SU-DHL-6 (cell line): Measurements from ENCODE around the gene LEMD2.

Source experiments
- H2AFZ ChIP-seq: fragments of 200-600 bp; sonication (generic); 2 replicates; pipeline ENCODE4 v1.6.1; 2014; ENCODE audit warnings: low read depth, mild to moderate bottlenecking, moderate library complexity, mixed read lengths, antibody characterized with exemption, low read length; ENCODE audit not compliant: severe bottlenecking
- H3F3A ChIP-seq: fragments of 200-600 bp; shearing (Covaris generic); 2 replicates; pipeline ENCODE4 v1.6.0; 2016; ENCODE audit warnings: antibody characterized with exemption, mild to moderate bottlenecking; ENCODE audit not compliant: insufficient read depth
- H3K27ac ChIP-seq: fragments of 200-600 bp; sonication (generic); 2 replicates; pipeline ENCODE4 v1.5.1; 2016; ENCODE audit warnings: low read depth, mild to moderate bottlenecking, low read length, moderate library complexity, mixed read lengths
- H3K27me3 ChIP-seq: fragments of 200-600 bp; sonication (generic), shearing (Covaris generic); 2 replicates; pipeline ENCODE4 v1.6.0; 2014; ENCODE audit warnings: mild to moderate bottlenecking, low read length
- H3K36me3 ChIP-seq: fragments of 200-600 bp; sonication (generic); 2 replicates; pipeline ENCODE4 v1.6.1; 2014; ENCODE audit warnings: mild to moderate bottlenecking, low read length, mixed read lengths
- H3K4me2 ChIP-seq: fragments of 300-600, 200-600 bp; shearing (Covaris generic), sonication (generic); 2 replicates; pipeline ENCODE4 v1.6.0; 2014; ENCODE audit warnings: low read length, low read depth, mild to moderate bottlenecking; ENCODE audit not compliant: poor library complexity, severe bottlenecking
- H3K4me3 ChIP-seq: fragments of 200-600 bp; sonication (generic); 2 replicates; pipeline ENCODE4 v1.5.1; 2014; ENCODE audit warnings: antibody characterized with exemption, low read length, mild to moderate bottlenecking, mixed read lengths; ENCODE audit not compliant: insufficient read depth, poor library complexity, severe bottlenecking
- H3K79me2 ChIP-seq: fragments of 200-600 bp; sonication (generic); 2 replicates; pipeline ENCODE4 v1.6.1; 2014; ENCODE audit warnings: mild to moderate bottlenecking, low read length, moderate library complexity; ENCODE audit not compliant: insufficient read depth
- H3K9ac ChIP-seq: fragments of 200-600 bp; sonication (generic); 2 replicates; pipeline ENCODE4 v1.7.0; 2014; ENCODE audit warnings: mild to moderate bottlenecking, low read length
- H3K9me2 ChIP-seq: fragments of 200-600 bp; sonication (generic); replicated peaks from 2 replicates; pipeline ENCODE4 v1.6.1; 2014; ENCODE audit warnings: low read length; ENCODE audit not compliant: insufficient read depth
- H3K9me3 ChIP-seq: fragments of 200-600 bp; sonication (generic); 2 replicates; pipeline ENCODE4 v1.6.1; 2014; ENCODE audit warnings: low read length, mixed read lengths; ENCODE audit not compliant: insufficient read depth
- H4K20me1 ChIP-seq: fragments of 200-600 bp; sonication (generic); 2 replicates; pipeline ENCODE4 v1.6.1; 2014; ENCODE audit warnings: low read depth, mild to moderate bottlenecking, antibody characterized with exemption, low read length, moderate library complexity, mixed read lengths
- EZH2phosphoT487 ChIP-seq: fragments of 200-600 bp; sonication (generic), shearing (Covaris generic); conservative IDR thresholded peaks from 2 replicates; pipeline ENCODE4 v1.6.1; 2018; ENCODE audit warnings: mild to moderate bottlenecking, antibody characterized with exemption, low read length, moderate library complexity, mixed read lengths
- TF ChIP-seq, protein P1 (sequence below): fragments of 200-600 bp; sonication (generic); IDR thresholded peaks from one replicate; pipeline ENCODE4 v1.5.1; 2017; ENCODE audit warnings: antibody characterized with exemption, mild to moderate bottlenecking, low read length, moderate library complexity; ENCODE audit not compliant: insufficient read depth, poor library complexity, severe bottlenecking

Gene LEMD2

DNA sequence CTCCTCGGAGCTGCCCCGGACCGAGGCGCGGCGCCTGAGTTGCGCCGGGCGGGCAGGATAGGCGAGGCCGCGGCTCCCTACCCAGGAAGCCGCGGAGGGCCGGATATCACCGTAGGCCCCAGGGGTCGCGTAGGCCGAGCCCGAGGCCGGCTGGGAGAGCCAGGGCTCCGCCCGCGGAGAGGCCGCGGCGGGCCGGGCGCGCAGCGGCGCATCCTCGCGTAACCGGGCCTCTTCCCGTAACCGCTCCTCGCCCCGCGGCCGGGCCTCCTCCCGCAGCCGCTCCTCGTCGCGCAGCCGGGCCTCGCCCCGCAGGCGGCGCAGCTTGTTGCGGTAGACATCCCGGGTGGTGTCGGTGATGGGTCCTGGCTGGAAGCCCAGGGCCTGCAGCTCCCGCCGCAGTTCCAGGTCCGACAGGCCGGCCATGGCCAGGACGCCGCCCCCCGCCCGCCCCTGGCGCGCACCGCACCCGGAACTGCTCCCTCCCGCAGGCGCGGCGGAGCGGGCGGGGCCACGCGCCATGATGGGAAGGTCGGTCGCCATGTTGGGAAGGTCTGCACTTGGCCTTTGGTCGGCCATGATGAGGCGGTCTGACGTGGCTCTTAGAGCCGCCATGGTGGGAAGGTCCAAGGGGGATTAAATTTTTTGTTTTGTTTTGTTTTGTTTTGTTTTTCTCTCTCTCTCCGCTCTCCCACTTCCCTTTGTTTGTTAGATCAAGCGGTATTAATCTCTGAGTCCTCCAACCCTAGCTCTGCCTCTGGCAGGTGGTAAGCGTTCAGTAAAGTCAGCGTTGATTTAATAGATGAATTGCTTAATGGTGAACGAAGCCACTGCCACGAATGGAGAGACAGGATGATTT lies at the start of gene LEMD2:
LEMD2 (minus strand) TSS at position 437 of the 856 bp plus-strand sequence; CDS start at position 423, 14 bp downstream.
- Histone ChIP-seq H3K36me3 (no peaks in the 10 kb centered on the region), H3K27me3 (no peaks in the 10 kb centered on the region), H3K4me3 (peak within 1 kb of the TSS; percentile 90), H3K9me3 (no peaks in the 10 kb centered on the region), H3K9me2 (no peaks in the 10 kb centered on the region), H2AFZ (peak within 1 kb of the TSS; percentile 76), H3K27ac (peak within 1 kb of the TSS; percentile 73), H3K4me2 (peak within 1 kb of the TSS; percentile 61), H3F3A (no peaks in the 10 kb centered on the region), H3K79me2 (peaks cover 31% of the 10 kb centered on the region), H3K9ac (peak within 1 kb of the TSS; percentile 94), H4K20me1 (no peaks in the 10 kb centered on the region)
- TF ChIP-seq, protein P1, sequence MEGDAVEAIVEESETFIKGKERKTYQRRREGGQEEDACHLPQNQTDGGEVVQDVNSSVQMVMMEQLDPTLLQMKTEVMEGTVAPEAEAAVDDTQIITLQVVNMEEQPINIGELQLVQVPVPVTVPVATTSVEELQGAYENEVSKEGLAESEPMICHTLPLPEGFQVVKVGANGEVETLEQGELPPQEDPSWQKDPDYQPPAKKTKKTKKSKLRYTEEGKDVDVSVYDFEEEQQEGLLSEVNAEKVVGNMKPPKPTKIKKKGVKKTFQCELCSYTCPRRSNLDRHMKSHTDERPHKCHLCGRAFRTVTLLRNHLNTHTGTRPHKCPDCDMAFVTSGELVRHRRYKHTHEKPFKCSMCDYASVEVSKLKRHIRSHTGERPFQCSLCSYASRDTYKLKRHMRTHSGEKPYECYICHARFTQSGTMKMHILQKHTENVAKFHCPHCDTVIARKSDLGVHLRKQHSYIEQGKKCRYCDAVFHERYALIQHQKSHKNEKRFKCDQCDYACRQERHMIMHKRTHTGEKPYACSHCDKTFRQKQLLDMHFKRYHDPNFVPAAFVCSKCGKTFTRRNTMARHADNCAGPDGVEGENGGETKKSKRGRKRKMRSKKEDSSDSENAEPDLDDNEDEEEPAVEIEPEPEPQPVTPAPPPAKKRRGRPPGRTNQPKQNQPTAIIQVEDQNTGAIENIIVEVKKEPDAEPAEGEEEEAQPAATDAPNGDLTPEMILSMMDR = no peak
- TF ChIP-seq EZH2phosphoT487 = no peak

GRCh38 chr6:33837971-33838665 lies 49.2 kb upstream of the LEMD2 start:
- no peak overlapping the region for H2AFZ ChIP-seq
- H3K9ac ChIP-seq = no peak overlapping the region
- no peaks in the 10 kb centered on the region for H4K20me1 ChIP-seq
- no peak overlapping the region for H3K4me2 ChIP-seq
- H3K79me2 ChIP-seq = no peaks in the 10 kb centered on the region
- no peaks in the 10 kb centered on the region for H3K36me3 ChIP-seq
- TF ChIP-seq, protein P1 = no peak
- no peak for TF ChIP-seq EZH2phosphoT487
- H3K9me2 ChIP-seq = no peaks in the 10 kb centered on the region
- no peak overlapping the region for H3K4me3 ChIP-seq
- no peak overlapping the region for H3K27ac ChIP-seq
- H3K27me3 ChIP-seq = no peaks in the 10 kb centered on the region
- no peaks in the 10 kb centered on the region for H3F3A ChIP-seq
- no peaks in the 10 kb centered on the region for H3K9me3 ChIP-seq

GRCh38 chr6:33836806-33837469 lies 48.0 kb upstream of the LEMD2 start:
- Histone ChIP-seq H3K4me2 (no peak overlapping the region), H4K20me1 (no peaks in the 10 kb centered on the region), H2AFZ (no peak overlapping the region), H3K9ac (no peak overlapping the region), H3K4me3 (no peak overlapping the region), H3K27me3 (no peaks in the 10 kb centered on the region), H3K79me2 (no peaks in the 10 kb centered on the region), H3K9me3 (no peaks in the 10 kb centered on the region), H3K9me2 (no peaks in the 10 kb centered on the region), H3K27ac (no peak overlapping the region), H3F3A (no peaks in the 10 kb centered on the region), H3K36me3 (no peaks in the 10 kb centered on the region)
- TF ChIP-seq, protein P1 = no peak
- TF ChIP-seq EZH2phosphoT487 = no peak
